BLaER1 (cell line): Measurements from ENCODE around the gene CACNA1F.

Experiments used
- H3K27ac ChIP-seq: shearing (Covaris generic); formaldehyde crosslinking; 2 replicates; pipeline ENCODE4 v1.8.1; 2022
- H3K27me3 ChIP-seq: shearing (Covaris generic); formaldehyde crosslinking; 2 replicates; pipeline ENCODE4 v1.8.1; 2022
- H3K36me3 ChIP-seq: shearing (Covaris generic); formaldehyde crosslinking; 2 replicates; pipeline ENCODE4 v1.8.1; 2022
- H3K4me1 ChIP-seq: shearing (Covaris generic); formaldehyde crosslinking; 2 replicates; pipeline ENCODE4 v1.8.1; 2022
- H3K4me2 ChIP-seq: shearing (Covaris generic); formaldehyde crosslinking; 2 replicates; pipeline ENCODE4 v1.8.1; 2022
- H3K4me3 ChIP-seq: shearing (Covaris generic); formaldehyde crosslinking; 2 replicates; pipeline ENCODE4 v1.8.1; 2022
- H3K9ac ChIP-seq: shearing (Covaris generic); formaldehyde crosslinking; 2 replicates; pipeline ENCODE4 v1.8.1; 2022
- H3K9me3 ChIP-seq: shearing (Covaris generic); formaldehyde crosslinking; 2 replicates; pipeline ENCODE4 v1.8.1; 2022
- H4K20me1 ChIP-seq: shearing (Covaris generic); formaldehyde crosslinking; 2 replicates; pipeline ENCODE4 v1.8.1; 2022
- Cebpa-rat ChIP-seq: shearing (Covaris generic); IDR thresholded peaks from 2 replicates; pipeline ENCODE4 v1.8.1; 2022

CACNA1F gene

GRCh38 chrX:49233176-49233575 lies at the start of gene CACNA1F:
Gene CACNA1F, minus strand, starts transcription at chrX:49233340. Its CDS starts 31 bp downstream, at chrX:49233309.
- Histone ChIP-seq H4K20me1 (no peaks in the 10 kb centered on the region), H3K27me3 (peaks cover 16% of the 10 kb centered on the region), H3K36me3 (no peaks in the 10 kb centered on the region), H3K4me1 (peaks cover 16% of the 10 kb centered on the region), H3K9ac (no peak within 1 kb of the TSS), H3K4me2 (no peak within 1 kb of the TSS), H3K9me3 (peaks cover 21% of the 10 kb centered on the region; the same call in 1 of the 2 replicates), H3K4me3 (no peak within 1 kb of the TSS), H3K27ac (no peak within 1 kb of the TSS)
- TF ChIP-seq Cebpa-rat = no peak

GRCh38 chrX:49282647-49283011 lies 49.5 kb upstream of the CACNA1F start:
- no peak overlapping the region for H3K4me2 ChIP-seq

DNA sequence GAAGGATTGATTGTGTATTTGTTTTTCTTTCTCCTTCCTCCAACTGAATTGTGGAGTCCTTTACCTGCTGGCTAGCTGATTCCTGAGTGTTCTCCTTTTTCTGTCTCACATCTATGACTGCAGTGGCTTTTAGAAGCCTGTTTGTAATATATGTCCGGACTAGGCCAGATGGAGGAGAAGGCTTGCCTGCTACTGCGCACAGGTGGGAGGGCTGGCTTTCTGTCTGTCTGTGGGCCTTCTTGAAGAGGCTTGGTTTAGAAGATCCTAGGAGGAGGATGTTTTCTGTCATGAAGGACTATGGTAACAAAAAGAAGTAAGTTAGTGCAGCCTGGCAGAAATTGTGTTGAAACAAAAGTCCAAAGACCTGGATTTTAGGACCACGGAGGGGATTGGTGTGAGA lies 44.9 kb upstream of the CACNA1F start:
- H3K9me3 ChIP-seq = no peaks in the 10 kb centered on the region
- H4K20me1 ChIP-seq = peaks cover 50% of the 10 kb centered on the region
- no peak overlapping the region for H3K9ac ChIP-seq
- H3K4me3 ChIP-seq = no peak overlapping the region
- peaks cover 95% of the 10 kb centered on the region for H3K27me3 ChIP-seq
- no peak overlapping the region for H3K4me2 ChIP-seq
- TF ChIP-seq Cebpa-rat = no peak
- no peak overlapping the region for H3K27ac ChIP-seq
- no peaks in the 10 kb centered on the region for H3K36me3 ChIP-seq
- H3K4me1 ChIP-seq = no peaks in the 10 kb centered on the region

More at GRCh38 chrX:49282647-49283011, 49.5 kb upstream of the CACNA1F start:
- H3K9ac ChIP-seq = no peak overlapping the region
- no peaks in the 10 kb centered on the region for H3K9me3 ChIP-seq
- H3K36me3 ChIP-seq = peaks cover 11% of the 10 kb centered on the region; the same call in 1 of the 2 replicates
- no peaks in the 10 kb centered on the region for H3K4me1 ChIP-seq
- no peak overlapping the region for H3K4me3 ChIP-seq
- no peak for TF ChIP-seq Cebpa-rat
- H4K20me1 ChIP-seq = peaks cover 18% of the 10 kb centered on the region; the same call in 1 of the 2 replicates
- no peak overlapping the region for H3K27ac ChIP-seq
- H3K27me3 ChIP-seq = peaks cover 89% of the 10 kb centered on the region

DNA sequence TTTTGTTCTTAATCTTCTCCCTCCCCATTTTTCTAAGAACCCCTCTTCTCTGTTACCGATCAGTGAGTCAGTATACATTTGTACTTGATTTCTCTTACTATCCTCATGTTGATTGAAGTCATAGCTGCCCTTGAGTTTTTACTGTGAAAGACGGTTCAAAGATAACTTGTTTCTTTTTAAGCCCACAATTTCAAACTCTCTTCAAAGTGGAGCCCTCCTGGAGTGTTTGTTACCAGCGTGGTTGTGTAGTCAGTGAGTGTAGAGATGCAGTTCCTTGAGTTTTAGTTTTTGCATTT lies 44.3 kb upstream of the CACNA1F start:
- H4K20me1 ChIP-seq = peaks cover 51% of the 10 kb centered on the region
- H3K4me1 ChIP-seq = peaks cover 2% of the 10 kb centered on the region

GRCh38 chrX:49276671-49277534 lies 43.8 kb upstream of the CACNA1F start:
- Histone ChIP-seq H3K4me2 (no peak overlapping the region), H3K36me3 (no peaks in the 10 kb centered on the region), H4K20me1 (peaks cover 55% of the 10 kb centered on the region), H3K4me1 (peaks cover 8% of the 10 kb centered on the region), H3K27ac (no peak overlapping the region), H3K9ac (no peak overlapping the region), H3K27me3 (peaks cover 93% of the 10 kb centered on the region), H3K4me3 (no peak overlapping the region), H3K9me3 (no peaks in the 10 kb centered on the region)
- TF ChIP-seq Cebpa-rat = no peak

More for the DNA sequence above, 44.3 kb upstream of the CACNA1F start:
- H3K36me3 ChIP-seq = no peaks in the 10 kb centered on the region
- TF ChIP-seq Cebpa-rat = no peak
- no peak overlapping the region for H3K4me2 ChIP-seq
- H3K27me3 ChIP-seq = peaks cover 93% of the 10 kb centered on the region
- H3K9me3 ChIP-seq = no peaks in the 10 kb centered on the region
- no peak overlapping the region for H3K4me3 ChIP-seq
- H3K27ac ChIP-seq = no peak overlapping the region
- no peak overlapping the region for H3K9ac ChIP-seq

- Histone ChIP-seq H4K20me1 (peaks cover 56% of the 10 kb centered on the region), H3K4me1 (peaks cover 15% of the 10 kb centered on the region), H3K9ac (no peak overlapping the region), H3K9me3 (no peaks in the 10 kb centered on the region), H3K27me3 (peaks cover 87% of the 10 kb centered on the region), H3K36me3 (no peaks in the 10 kb centered on the region), H3K4me2 (no peak overlapping the region), H3K27ac (no peak overlapping the region), H3K4me3 (no peak overlapping the region)
- no peak for TF ChIP-seq Cebpa-rat
Measured at GRCh38 chrX:49276207-49276606, 43.1 kb upstream of the CACNA1F start.

- Histone ChIP-seq H3K36me3 (no peaks in the 10 kb centered on the region), H3K4me2 (no peak overlapping the region), H3K27me3 (peaks cover 62% of the 10 kb centered on the region), H4K20me1 (peaks cover 49% of the 10 kb centered on the region), H3K9me3 (peaks cover 16% of the 10 kb centered on the region; the same call in 1 of the 2 replicates), H3K27ac (no peak overlapping the region), H3K4me3 (no peak overlapping the region), H3K9ac (no peak overlapping the region), H3K4me1 (peaks cover 29% of the 10 kb centered on the region)
- TF ChIP-seq Cebpa-rat = no peak
Measured at GRCh38 chrX:49273181-49273727, 40.1 kb upstream of the CACNA1F start.

- Histone ChIP-seq H3K9ac (no peak overlapping the region), H4K20me1 (peaks cover 43% of the 10 kb centered on the region), H3K4me2 (peak overlapping the region; percentile 80), H3K4me1 (peaks cover 31% of the 10 kb centered on the region), H3K36me3 (no peaks in the 10 kb centered on the region), H3K27me3 (peaks cover 61% of the 10 kb centered on the region), H3K4me3 (no peak overlapping the region), H3K27ac (no peak overlapping the region), H3K9me3 (peaks cover 16% of the 10 kb centered on the region; the same call in 1 of the 2 replicates)
- TF ChIP-seq Cebpa-rat = no peak
Measured at GRCh38 chrX:49272421-49272820, 39.3 kb upstream of the CACNA1F start.

GRCh38 chrX:49271341-49271740 lies 38.2 kb upstream of the CACNA1F start:
- Histone ChIP-seq H4K20me1 (peaks cover 43% of the 10 kb centered on the region), H3K4me2 (peak overlapping the region; percentile 80), H3K4me3 (no peak overlapping the region), H3K4me1 (peaks cover 31% of the 10 kb centered on the region), H3K36me3 (no peaks in the 10 kb centered on the region), H3K27me3 (peaks cover 61% of the 10 kb centered on the region), H3K9me3 (peaks cover 16% of the 10 kb centered on the region; the same call in 1 of the 2 replicates), H3K27ac (no peak overlapping the region), H3K9ac (no peak overlapping the region)
- TF ChIP-seq Cebpa-rat = no peak

GRCh38 chrX:49270249-49270921 lies 37.2 kb upstream of the CACNA1F start:
- Histone ChIP-seq H3K4me3 (peak overlapping the region; percentile 76), H3K27ac (peak overlapping the region; percentile 93), H4K20me1 (peaks cover 34% of the 10 kb centered on the region), H3K4me1 (peaks cover 31% of the 10 kb centered on the region), H3K36me3 (no peaks in the 10 kb centered on the region), H3K27me3 (peaks cover 60% of the 10 kb centered on the region), H3K9ac (peak overlapping the region; percentile 86), H3K9me3 (peaks cover 16% of the 10 kb centered on the region; the same call in 1 of the 2 replicates), H3K4me2 (peak overlapping the region; percentile 80)
- TF ChIP-seq Cebpa-rat = no peak
